Fibroblast of skin of abdomen (primary cell): ENCODE measurements around the gene DOCK6.
"Not testable (repeated sequence)": the region's sequence is repeated elsewhere in the genome, so short reads cannot be mapped to it uniquely, and the experiment has no call there.

Experiments
- DNase-seq: peaks from one replicate; pipeline ENCODE4 v3.0.0-alpha.2; 2013

The DOCK6 gene

GRCh38 chr19:11196406-11197287 is 65.7 kb downstream of the DOCK6 start:
- peak; percentile 43 for DNase-seq

GRCh38 chr19:11195681-11196080 is 66.6 kb downstream of the DOCK6 start:
- no peak for DNase-seq

GRCh38 chr19:11194656-11195558 is 67.4 kb downstream of the DOCK6 start:
- peak; percentile 27 for DNase-seq

- no peak for DNase-seq
Observed at GRCh38 chr19:11194173-11194572, 68.2 kb downstream of the DOCK6 start.

GRCh38 chr19:11192957-11193939 is 69.1 kb downstream of the DOCK6 start:
- no peak for DNase-seq

GRCh38 chr19:11191934-11192333 is 70.4 kb downstream of the DOCK6 start:
- no peak for DNase-seq

GRCh38 chr19:11191273-11191755 is 71.0 kb downstream of the DOCK6 start:
- peak; percentile 45 for DNase-seq

GRCh38 chr19:11190501-11190900 is 71.8 kb downstream of the DOCK6 start:
- no peak for DNase-seq

GRCh38 chr19:11187441-11187840 is 74.9 kb downstream of the DOCK6 start:
- no peak for DNase-seq

- DNase-seq: no peak
Observed at GRCh38 chr19:11182994-11183393, 79.3 kb downstream of the DOCK6 start.

GRCh38 chr19:11181488-11181887 is 80.8 kb downstream of the DOCK6 start:
- DNase-seq: no peak

GRCh38 chr19:11180975-11181374 is 81.3 kb downstream of the DOCK6 start:
- not testable (repeated sequence) for DNase-seq

GRCh38 chr19:11180346-11180745 is 82.0 kb downstream of the DOCK6 start:
- DNase-seq: no peak

- DNase-seq: no peak
Observed at GRCh38 chr19:11179716-11180297, 82.5 kb downstream of the DOCK6 start.

GRCh38 chr19:11179145-11179465 is 83.2 kb downstream of the DOCK6 start:
- DNase-seq: not testable (repeated sequence)

GRCh38 chr19:11177592-11177991 is 84.7 kb downstream of the DOCK6 start:
- DNase-seq: no peak

GRCh38 chr19:11176466-11177193 is 85.7 kb downstream of the DOCK6 start:
- DNase-seq: no peak

GRCh38 chr19:11175920-11176319 is 86.4 kb downstream of the DOCK6 start:
- DNase-seq: no peak

- no peak for DNase-seq
Observed at GRCh38 chr19:11174336-11174735, 88.0 kb downstream of the DOCK6 start.

- no peak for DNase-seq
Observed at GRCh38 chr19:11173516-11174155, 88.7 kb downstream of the DOCK6 start.

- DNase-seq: no peak
Observed at GRCh38 chr19:11172576-11172975, 89.7 kb downstream of the DOCK6 start.
